GM13976 (cell line): ENCODE data around the gene MORF4L2.
"Not testable (repeated sequence)": the region's sequence is repeated elsewhere in the genome, so short reads cannot be mapped to it uniquely, and the experiment has no call there.

Experiments used
- DNase-seq: peaks from one replicate; pipeline ENCODE4 v3.0.0; 2012; ENCODE audit warnings: low spot score
- CTCF ChIP-seq: IDR thresholded peaks from 2 replicates; pipeline ENCODE4 v1.5.1; 2012; ENCODE audit warnings: borderline replicate concordance, mild to moderate bottlenecking; ENCODE audit not compliant: insufficient read depth; ENCODE audit errors: extremely low read depth, missing control alignments, control extremely low read depth
- in situ Hi-C: fragments of 300-500 bp; cut with MboI; formaldehyde crosslinking; loops from one replicate; pipeline ENCODE4 v1.12.0; 2022; ENCODE audit warnings: low sequenced_read_pairs, mixed read lengths, inconsistent platforms; ENCODE audit not compliant: unreplicated experiment

MORF4L2 gene

GRCh38 chrX:103651151-103651773 lies 35.2 kb downstream of the MORF4L2 start:
- in situ Hi-C loops = no loop called here

GRCh38 chrX:103647630-103648029 lies 38.9 kb downstream of the MORF4L2 start:
- in situ Hi-C loops = no loop called here
- no peak for TF ChIP-seq CTCF
- DNase-seq = no peak

More at GRCh38 chrX:103651151-103651773, 35.2 kb downstream of the MORF4L2 start:
- DNase-seq = no peak
- no peak for TF ChIP-seq CTCF

GRCh38 chrX:103644125-103644524 lies 42.4 kb downstream of the MORF4L2 start:
- no peak for DNase-seq
- in situ Hi-C loops = no loop called here
- no peak for TF ChIP-seq CTCF

- TF ChIP-seq CTCF = no peak
- in situ Hi-C loops = no loop called here
- DNase-seq = no peak
Measured at GRCh38 chrX:103640401-103641155, 45.9 kb downstream of the MORF4L2 start.

GRCh38 chrX:103638479-103639346 lies 47.8 kb downstream of the MORF4L2 start:
- not testable (repeated sequence) for DNase-seq

GRCh38 chrX:103637604-103638338 lies 48.7 kb downstream of the MORF4L2 start:
- TF ChIP-seq CTCF = no peak
- in situ Hi-C loops = no loop called here
- no peak for DNase-seq

More at GRCh38 chrX:103638479-103639346, 47.8 kb downstream of the MORF4L2 start:
- in situ Hi-C loops = not testable (repeated sequence)
